ENCODE data around the gene RECQL.
"Not testable (repeated sequence)": the region's sequence is repeated elsewhere in the genome, so short reads cannot be mapped to it uniquely, and the experiment has no call there.

The RECQL gene

GRCh38 chr12:21433525-21433924 lies 67.9 kb downstream of the RECQL start:
- DNase-seq (ENCODE audit: extremely low read depth, low read depth) = no peak
- TF ChIP-seq, protein P1, sequence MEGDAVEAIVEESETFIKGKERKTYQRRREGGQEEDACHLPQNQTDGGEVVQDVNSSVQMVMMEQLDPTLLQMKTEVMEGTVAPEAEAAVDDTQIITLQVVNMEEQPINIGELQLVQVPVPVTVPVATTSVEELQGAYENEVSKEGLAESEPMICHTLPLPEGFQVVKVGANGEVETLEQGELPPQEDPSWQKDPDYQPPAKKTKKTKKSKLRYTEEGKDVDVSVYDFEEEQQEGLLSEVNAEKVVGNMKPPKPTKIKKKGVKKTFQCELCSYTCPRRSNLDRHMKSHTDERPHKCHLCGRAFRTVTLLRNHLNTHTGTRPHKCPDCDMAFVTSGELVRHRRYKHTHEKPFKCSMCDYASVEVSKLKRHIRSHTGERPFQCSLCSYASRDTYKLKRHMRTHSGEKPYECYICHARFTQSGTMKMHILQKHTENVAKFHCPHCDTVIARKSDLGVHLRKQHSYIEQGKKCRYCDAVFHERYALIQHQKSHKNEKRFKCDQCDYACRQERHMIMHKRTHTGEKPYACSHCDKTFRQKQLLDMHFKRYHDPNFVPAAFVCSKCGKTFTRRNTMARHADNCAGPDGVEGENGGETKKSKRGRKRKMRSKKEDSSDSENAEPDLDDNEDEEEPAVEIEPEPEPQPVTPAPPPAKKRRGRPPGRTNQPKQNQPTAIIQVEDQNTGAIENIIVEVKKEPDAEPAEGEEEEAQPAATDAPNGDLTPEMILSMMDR (IDR thresholded peaks at IDR 0.05; ENCODE audit: low read depth, low read length) = no peak

DNA sequence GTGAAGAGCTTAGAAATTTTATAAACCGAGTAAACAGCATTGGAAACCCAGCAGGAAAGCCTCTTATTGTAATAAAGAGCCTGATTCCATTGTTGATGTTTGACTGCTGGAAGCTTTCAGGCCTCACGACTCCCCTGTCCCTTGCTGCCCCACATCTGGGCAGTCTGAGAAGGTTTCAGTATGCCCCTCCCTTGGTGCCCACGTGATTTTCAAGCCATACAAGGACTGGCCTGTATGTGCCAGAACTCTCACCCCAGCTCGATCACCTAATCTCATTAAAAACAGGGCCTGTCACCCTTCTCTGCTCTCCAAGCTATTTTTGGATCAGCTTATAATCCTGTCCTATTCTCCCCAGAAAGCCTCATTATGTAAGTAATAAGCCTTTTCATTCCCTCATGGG lies 71.4 kb downstream of the RECQL start:
- no peak for DNase-seq (ENCODE audit: extremely low read depth, low read depth)
- TF ChIP-seq, protein P1 (IDR thresholded peaks at IDR 0.05; ENCODE audit: low read depth, low read length) = no peak

DNA sequence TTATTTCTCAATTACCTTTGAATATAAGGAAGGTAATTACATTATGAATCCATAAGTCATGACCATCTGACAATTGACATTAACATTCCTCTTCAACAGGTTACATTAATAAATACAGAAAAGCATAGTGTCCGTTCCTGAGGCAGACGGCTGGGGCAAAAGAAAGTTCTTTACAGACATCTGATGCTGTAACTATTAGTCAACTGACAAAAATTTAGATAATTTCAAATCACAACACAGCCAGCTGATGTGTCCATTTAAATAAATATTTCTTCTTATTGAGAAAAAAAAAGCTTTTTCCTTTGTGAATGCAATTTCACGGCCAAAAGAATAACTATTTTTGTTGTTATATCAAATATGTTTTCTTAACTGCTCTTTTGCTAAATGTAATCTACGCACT lies 73.2 kb downstream of the RECQL start:
- TF ChIP-seq, protein P1 (IDR thresholded peaks at IDR 0.05; ENCODE audit: low read depth, low read length) = no peak
- no peak for DNase-seq (ENCODE audit: extremely low read depth, low read depth)

DNA sequence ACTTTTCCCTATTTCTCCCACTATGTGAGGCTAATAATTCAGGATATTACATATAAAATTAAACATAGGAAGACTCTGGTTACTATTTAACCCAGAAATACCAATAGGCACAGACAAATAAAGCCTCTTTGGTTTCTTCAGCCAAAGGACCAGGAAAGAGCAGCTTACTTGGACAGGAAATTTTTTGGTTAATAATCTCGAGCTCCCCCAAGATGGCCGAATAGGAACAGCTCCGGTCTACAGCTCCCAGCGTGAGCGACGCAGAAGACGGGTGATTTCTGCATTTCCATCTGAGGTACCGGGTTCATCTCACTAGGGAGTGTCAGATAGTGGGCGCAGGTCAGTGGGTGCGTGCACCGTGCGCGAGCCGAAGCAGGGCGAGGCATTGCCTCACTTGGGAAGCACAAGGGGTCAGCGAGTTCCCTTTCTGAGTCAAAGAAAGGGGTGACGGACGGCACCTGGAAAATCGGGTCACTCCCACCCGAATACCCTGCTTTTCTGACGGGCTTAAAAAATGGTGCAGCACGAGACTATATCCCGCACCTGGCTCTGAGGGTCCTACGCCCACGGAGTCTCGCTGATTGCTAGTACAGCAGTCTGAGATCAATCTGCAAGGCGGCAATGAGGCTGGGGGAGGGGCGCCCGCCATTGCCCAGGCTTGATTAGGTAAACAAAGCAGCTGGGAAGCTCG lies 82.3 kb downstream of the RECQL start:
- not testable (repeated sequence) for DNase-seq (ENCODE audit: extremely low read depth, low read depth)

Data from AG09319 (cell line).